PFSK-1 (cell line): ENCODE measurements around the gene IQCK. TPM values are rescaled to one million over a fixed set of nuclear protein-coding genes. Genes with fewer than 3 reads are reported as not detected.

Experiments used
- FOXP2 ChIP-seq: optimal IDR thresholded peaks from 2 replicates; pipeline ENCODE3; 2011; ENCODE audit warnings: borderline replicate concordance, control low read depth, inconsistent platforms; ENCODE audit not compliant: insufficient read depth; ENCODE audit errors: extremely low read length, extremely low read depth
- POLR2AphosphoS5 ChIP-seq: IDR thresholded peaks from 2 replicates; pipeline ENCODE4 v1.6.1; 2012; ENCODE audit warnings: low read depth, mild to moderate bottlenecking, control low read depth, low read length, moderate library complexity
- REST ChIP-seq, 2 experiments: IDR thresholded peaks; 2 replicates each; pipeline versions ENCODE4 v1.6.1 to v1.8.0; 2011 to 2012; ENCODE audit warnings: low read depth in 2 of 2, low read length in 2 of 2, control low read depth in 1 of 2, inconsistent platforms in 1 of 2, mild to moderate bottlenecking in 1 of 2, moderate library complexity in 1 of 2; ENCODE audit not compliant: insufficient read depth in 1 of 2
- SIN3A ChIP-seq: IDR thresholded peaks from 2 replicates; pipeline ENCODE4 v1.6.1; 2012; ENCODE audit warnings: mild to moderate bottlenecking, low read length, moderate library complexity, borderline replicate concordance; ENCODE audit not compliant: insufficient read depth
- TAF1 ChIP-seq: IDR thresholded peaks from 2 replicates; pipeline ENCODE4 v1.6.1; 2012; ENCODE audit warnings: low read length, control low read depth, borderline replicate concordance; ENCODE audit not compliant: insufficient read depth
- polyA plus RNA-seq: library from polyadenylated mRNA; unstranded; fragments of >200 nt; gene quantifications from one replicate; pipeline ENCODE4 v1.2.1, GENCODE V29; 2012; ENCODE audit warnings: low read depth, missing spikeins; ENCODE audit not compliant: insufficient read length

The IQCK gene
- 2.2 TPM for polyA plus RNA-seq

GRCh38 chr16:19717741-19718623 is at the start of gene IQCK, which contains the start of gene KNOP1:
Gene IQCK (plus strand): TSS chr16:19718271. CDS start chr16:19718307, 36 bp downstream.
Gene KNOP1 (minus strand): TSS chr16:19718227. CDS start chr16:19715035, 3,192 bp downstream.
- TF ChIP-seq POLR2AphosphoS5, result peak; percentile 68; the same call in 1 of the 2 replicates
- TF ChIP-seq REST (IDR thresholded peaks at IDR 0.05; ENCODE audit: insufficient read depth in 1 of 2, low read depth in 2 of 2, low read length in 2 of 2), result no peak
- peak; percentile 50; the same call in 1 of the 2 replicates for TF ChIP-seq TAF1
- TF ChIP-seq SIN3A, result peak; percentile 96
- TF ChIP-seq FOXP2, result peak; percentile 14

- no peak for TF ChIP-seq SIN3A
Observed at GRCh38 chr16:19672378-19672777, 45.7 kb upstream of the IQCK start.

- TF ChIP-seq FOXP2, result no peak
- no peak for TF ChIP-seq REST (IDR thresholded peaks at IDR 0.05; ENCODE audit: insufficient read depth in 1 of 2, low read depth in 2 of 2, low read length in 2 of 2)
- TF ChIP-seq POLR2AphosphoS5, result no peak
- no peak for TF ChIP-seq SIN3A
- TF ChIP-seq TAF1, result no peak
Observed at GRCh38 chr16:19674485-19674884, 43.6 kb upstream of the IQCK start.

- TF ChIP-seq FOXP2 (no peak), POLR2AphosphoS5 (no peak), SIN3A (no peak), TAF1 (no peak), REST (IDR thresholded peaks at IDR 0.05; ENCODE audit: insufficient read depth in 1 of 2, low read depth in 2 of 2, low read length in 2 of 2) (no peak)
Observed at GRCh38 chr16:19677402-19677801, 40.7 kb upstream of the IQCK start.

GRCh38 chr16:19678804-19679203 is 39.3 kb upstream of the IQCK start:
- no peak for TF ChIP-seq POLR2AphosphoS5
- no peak for TF ChIP-seq REST (IDR thresholded peaks at IDR 0.05; ENCODE audit: insufficient read depth in 1 of 2, low read depth in 2 of 2, low read length in 2 of 2)
- TF ChIP-seq SIN3A, result no peak
- no peak for TF ChIP-seq TAF1
